HCT116 (cell line): ENCODE results near the gene SLC22A5. TPM values are rescaled to one million over a fixed set of nuclear protein-coding genes. Genes with fewer than 3 reads are reported as not detected.

Experiments
- ATAC-seq: fragments of 200-7000 bp; cut with Tn5 transposase; 2 replicates; pipeline ENCODE4 v1.9.1; 2020; ENCODE audit warnings: mild to moderate bottlenecking, moderate library complexity
- BruUV-seq: library from RNA; stranded (reverse); fragments of 400-500 nt; replicated peaks from 2 replicates; lab custom pipeline; 2021; lab: Mats Ljungman, UMichigan
- CTCF ChIA-PET: fragments of 300-600 bp; sonication (Branson Sonifier 250); formaldehyde crosslinking; loops from one replicate; lab custom pipeline; 2021; ENCODE audit warnings: antibody characterized with exemption; lab: Charles Lee
- POLR2A ChIA-PET: fragments of 300-600, 350-600 bp; sonication (Branson Sonifier 250); formaldehyde crosslinking; loops from one replicate; lab custom pipeline; 2021; ENCODE audit warnings: antibody characterized with exemption; lab: Charles Lee
- RAD21 ChIA-PET, 2 experiments: fragments of 300-600 bp; sonication (Branson Sonifier 250); formaldehyde crosslinking; loops; one replicate each; lab custom pipeline; 2023; ENCODE audit warnings: low total read pairs in 2 of 2; ENCODE audit not compliant: uncharacterized antibody in 2 of 2, unreplicated experiment in 2 of 2, low non-redundant PET in 1 of 2; lab: Charles Lee
- DNase-seq: peaks from one replicate; pipeline ENCODE4 v3.0.0-alpha.2; 2010; ENCODE audit warnings: low read depth, low spot score
- H2AFZ ChIP-seq: fragments of 200-600 bp; shearing (Covaris generic), sonication (generic); 2 replicates; pipeline ENCODE4 v1.6.1; 2017; ENCODE audit warnings: low read depth, mixed run types, mixed read lengths, antibody characterized with exemption, low read length; ENCODE audit not compliant: poor library complexity, severe bottlenecking
- H3K27ac ChIP-seq: 2 replicates; pipeline ENCODE4 v1.5.1; 2012; ENCODE audit warnings: low read depth, low read length
- H3K27me3 ChIP-seq: fragments of 200-600 bp; sonication (generic); 2 replicates; pipeline ENCODE4 v1.6.1; 2016; ENCODE audit warnings: mixed run types, low read length, mixed read lengths; ENCODE audit not compliant: insufficient read depth
- H3K36me3 ChIP-seq, 2 experiments: fragments of 200-500 bp in 1 of 2; fragments of 200-600 bp in 1 of 2; sonication (Bioruptor generic) in 1 of 2; sonication (generic) in 1 of 2; 2 replicates each; pipeline versions ENCODE4 v1.5.1 to v1.6.1; 2014 to 2016; ENCODE audit warnings: low read length in 2 of 2, inconsistent platforms in 1 of 2, mixed read lengths in 1 of 2, mixed run types in 1 of 2; ENCODE audit not compliant: insufficient read depth in 2 of 2, control insufficient read depth in 1 of 2
- H3K4me1 ChIP-seq, 2 experiments: fragments of 200-600 bp in 1 of 2; sonication (generic) in 1 of 2; 2 replicates each; pipeline versions ENCODE4 v1.5.1 to v1.6.1; 2012 to 2017; ENCODE audit warnings: low read length in 2 of 2, inconsistent platforms in 1 of 2, mild to moderate bottlenecking in 1 of 2, mixed read lengths in 1 of 2, mixed run types in 1 of 2, moderate library complexity in 1 of 2; ENCODE audit not compliant: insufficient read depth in 2 of 2, control insufficient read depth in 1 of 2
- H3K4me2 ChIP-seq: fragments of 200-600 bp; sonication (generic); 2 replicates; pipeline ENCODE4 v1.6.1; 2017; ENCODE audit warnings: mixed run types, low read length, mixed read lengths
- H3K4me3 ChIP-seq, 2 experiments: fragments of 200-600 bp in 1 of 2; sonication (generic) in 1 of 2; replicated peaks in 1 of 2; 2 replicates each; pipeline ENCODE4 v1.5.1; 2011 to 2016; ENCODE audit warnings: low read length in 2 of 2, control low read depth in 1 of 2, low read depth in 1 of 2, mild to moderate bottlenecking in 1 of 2, mixed read lengths in 1 of 2, mixed run types in 1 of 2
- H3K79me2 ChIP-seq: fragments of 200-600 bp; sonication (generic); 2 replicates; pipeline ENCODE4 v1.6.1; 2017; ENCODE audit warnings: mild to moderate bottlenecking, mixed run types, low read length, moderate library complexity, mixed read lengths; ENCODE audit not compliant: insufficient read depth
- H3K9ac ChIP-seq: fragments of 200-600 bp; sonication (generic); 2 replicates; pipeline ENCODE4 v1.6.1; 2016; ENCODE audit warnings: low read length, mixed read lengths
- H3K9me2 ChIP-seq: fragments of 200-600 bp; sonication (generic), shearing (Covaris generic); 2 replicates; pipeline ENCODE4 v1.6.1; 2017; ENCODE audit warnings: mixed run types, mild to moderate bottlenecking, moderate library complexity; ENCODE audit not compliant: insufficient read depth
- H3K9me3 ChIP-seq, 2 experiments: fragments of 200-500 bp in 1 of 2; fragments of 200-600 bp in 1 of 2; sonication (Bioruptor generic) in 1 of 2; sonication (generic) in 1 of 2; 2 replicates each; pipeline ENCODE4 v1.6.1; 2014 to 2017; ENCODE audit warnings: low read length in 2 of 2, mixed read lengths in 2 of 2, inconsistent platforms in 1 of 2, low read depth in 1 of 2, mild to moderate bottlenecking in 1 of 2, mixed run types in 1 of 2, moderate library complexity in 1 of 2; ENCODE audit not compliant: control insufficient read depth in 1 of 2, insufficient read depth in 1 of 2
- H4K20me1 ChIP-seq: fragments of 200-600 bp; sonication (generic), shearing (Covaris generic); 2 replicates; pipeline ENCODE4 v1.6.1; 2017; ENCODE audit warnings: mixed run types, mild to moderate bottlenecking, moderate library complexity; ENCODE audit not compliant: insufficient read depth
- ATF3 ChIP-seq: IDR thresholded peaks from 2 replicates; pipeline ENCODE4 v1.6.1; 2012
- CEBPB ChIP-seq: IDR thresholded peaks from 2 replicates; pipeline ENCODE4 v1.6.1; 2012; ENCODE audit warnings: low read depth
- ELF1 ChIP-seq: IDR thresholded peaks from 2 replicates; pipeline ENCODE4 v1.6.1; 2012; ENCODE audit warnings: low read depth, borderline replicate concordance
- EZH2 ChIP-seq: fragments of 200-600 bp; sonication (generic); IDR thresholded peaks from 2 replicates; pipeline ENCODE4 v1.6.1; 2017; ENCODE audit warnings: antibody characterized with exemption, mixed run types
- EZH2phosphoT487 ChIP-seq: fragments of 200-600 bp; IDR thresholded peaks from 2 replicates; pipeline ENCODE4 v1.6.1; 2018; ENCODE audit warnings: antibody characterized with exemption, borderline replicate concordance
- FOSL1 ChIP-seq: IDR thresholded peaks from 2 replicates; pipeline ENCODE4 v1.6.1; 2012; ENCODE audit warnings: low read depth
- POLR2A ChIP-seq: IDR thresholded peaks from 2 replicates; pipeline ENCODE4 v1.7.0; 2011; ENCODE audit warnings: borderline replicate concordance; ENCODE audit not compliant: insufficient read depth, insufficient read length; ENCODE audit errors: extremely low read depth
- RAD21 ChIP-seq: IDR thresholded peaks from 2 replicates; pipeline ENCODE4 v1.6.1; 2012; ENCODE audit warnings: low read depth, mild to moderate bottlenecking
- REST ChIP-seq: IDR thresholded peaks from 2 replicates; pipeline ENCODE4 v1.6.1; 2012; ENCODE audit warnings: low read depth
- SIN3A ChIP-seq: IDR thresholded peaks from 2 replicates; pipeline ENCODE4 v1.6.1; 2012; ENCODE audit warnings: low read depth
- SP1 ChIP-seq: IDR thresholded peaks from 2 replicates; pipeline ENCODE4 v1.6.1; 2012; ENCODE audit warnings: low read depth
- TCF7L2 ChIP-seq: IDR thresholded peaks from 2 replicates; pipeline ENCODE4 v1.7.0; 2011; ENCODE audit warnings: borderline replicate concordance, inconsistent platforms; ENCODE audit not compliant: insufficient read depth, insufficient read length; ENCODE audit errors: extremely low read depth
- ZFX ChIP-seq: fragments of 450-650 bp; IDR thresholded peaks from 2 replicates; pipeline ENCODE4 v1.6.1; 2017
- ZNF274 ChIP-seq: fragments of 200-500 bp; sonication (Bioruptor generic); IDR thresholded peaks from 2 replicates; pipeline ENCODE4 v1.6.1; 2014; ENCODE audit warnings: mild to moderate bottlenecking, low read depth, low read length, inconsistent platforms
- intact Hi-C: fragments of 100-400 bp; cut with micrococcal nuclease; formaldehyde crosslinking; loops from 2 replicates; pipeline ENCODE4 v1.10.0; 2022
- total RNA-seq: library from RNA; stranded (reverse); gene quantifications from one replicate; pipeline ENCODE4 v1.2.1, GENCODE V29; 2021; ENCODE audit not compliant: unreplicated experiment

Gene SLC22A5
- total RNA-seq, 1 experiment from 2014 or later = 9.9 TPM

- H3K9me3 ChIP-seq = no peaks in the 10 kb centered on the region
- H3K4me3 ChIP-seq = no peak overlapping the region
- no peaks in the 10 kb centered on the region for H3K27me3 ChIP-seq
- no peak overlapping the region for H3K9ac ChIP-seq
- ChIA-PET POLR2A (no interaction called here), RAD21 (no interaction called here), CTCF (no interaction called here)
- DNase-seq (no peak), ATAC-seq (no peak)
- H3K27ac ChIP-seq = no peak overlapping the region
- H4K20me1 ChIP-seq = no peaks in the 10 kb centered on the region
- H3K4me2 ChIP-seq = no peak overlapping the region
- TF ChIP-seq TCF7L2 = no peak
- TF ChIP-seq ZFX = no peak
- no peak for TF ChIP-seq EZH2
- no peak for TF ChIP-seq FOSL1
- no TSS peak for BruUV-seq
- intact Hi-C loops = no loop called here
- no peak overlapping the region for H2AFZ ChIP-seq
- no peaks in the 10 kb centered on the region for H3K36me3 ChIP-seq
- H3K4me1 ChIP-seq = peaks cover 20 to 37% of the 10 kb centered on the region in 2 experiments
- H3K79me2 ChIP-seq = no peaks in the 10 kb centered on the region
- no peaks in the 10 kb centered on the region for H3K9me2 ChIP-seq
Observed at GRCh38 chr5:132433141-132433540, 63.6 kb downstream of the SLC22A5 start.

DNA sequence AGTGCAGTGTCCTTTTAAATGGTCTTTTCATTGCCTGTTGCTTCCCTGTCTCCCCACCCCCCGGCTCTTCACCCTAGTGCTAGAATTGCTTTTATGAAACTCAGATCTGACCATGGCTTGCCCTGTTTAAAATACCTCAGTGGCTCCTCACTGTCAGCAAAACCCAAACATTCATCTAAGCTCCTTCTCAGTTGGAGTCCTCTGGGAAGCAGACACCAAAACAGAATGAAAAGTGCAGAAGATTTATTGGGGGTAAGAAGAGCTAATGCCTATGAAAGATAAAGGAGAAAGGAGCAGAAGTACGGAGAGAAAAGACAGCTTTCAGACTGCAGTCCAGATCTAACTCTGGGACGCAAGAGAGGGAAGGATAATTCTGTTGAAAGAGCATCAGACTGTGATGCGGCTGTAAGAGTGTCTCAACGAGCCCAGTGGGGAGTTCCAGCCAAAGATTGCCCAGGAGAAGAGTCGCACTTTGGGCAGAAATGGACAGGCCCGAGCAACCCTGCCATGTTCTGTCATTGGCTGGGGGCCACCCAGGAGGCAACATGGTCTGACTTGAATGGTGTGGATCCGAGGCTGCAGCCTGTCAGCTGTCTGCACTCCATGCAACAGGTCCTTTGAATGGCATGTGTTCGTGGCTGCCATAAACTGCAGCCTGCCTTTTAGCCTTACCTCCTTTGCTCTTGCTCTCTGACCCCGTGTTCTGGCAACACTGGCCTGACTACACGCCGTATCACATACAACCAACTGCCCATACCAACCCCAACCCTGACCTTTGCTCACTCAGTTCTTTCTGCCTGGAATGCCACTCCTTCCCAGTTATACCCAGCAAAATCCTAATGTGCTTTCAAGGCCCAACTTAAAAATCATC lies 65.1 kb downstream of the SLC22A5 start:
- H3K4me3 ChIP-seq = no peak overlapping the region
- intact Hi-C loops = no loop called here
- no peak overlapping the region for H3K4me2 ChIP-seq
- H3K27me3 ChIP-seq = no peaks in the 10 kb centered on the region
- H3K9ac ChIP-seq = no peak overlapping the region
- POLR2A ChIA-PET = interaction anchor here (2.3 kb wide), 1 partner anchor 8 kb away, joined by 7 read pairs; no protein-coding TSS in a partner anchor
- H3K4me1 ChIP-seq = peaks cover 7 to 22% of the 10 kb centered on the region in 2 experiments; a peak in 3 of 4 replicates
- no TSS peak for BruUV-seq
- H3K9me3 ChIP-seq = no peaks in the 10 kb centered on the region
- H3K9me2 ChIP-seq = no peaks in the 10 kb centered on the region
- no peak overlapping the region for H2AFZ ChIP-seq
- H3K36me3 ChIP-seq = no peaks in the 10 kb centered on the region
- no peaks in the 10 kb centered on the region for H4K20me1 ChIP-seq
- TF ChIP-seq TCF7L2 (no peak), SP1 (no peak), ZNF274 (no peak), ZFX (no peak), SIN3A (no peak), ELF1 (no peak), REST (no peak), RAD21 (no peak), EZH2 (no peak), POLR2A (no peak), CEBPB (no peak), ATF3 (no peak), EZH2phosphoT487 (no peak)
- TF ChIP-seq, all 23 proteins: peak for 0
- Histone ChIP-seq H3K27ac (no peak overlapping the region), H3K79me2 (no peaks in the 10 kb centered on the region)
- DNase-seq (no peak), ATAC-seq (no peak)
- RAD21 ChIA-PET = no interaction called here
- CTCF ChIA-PET = no interaction called here
